H9 (cell line): ENCODE data around the gene GPS1. TPM values are rescaled to one million over a fixed set of nuclear protein-coding genes. Genes with fewer than 3 reads are reported as not detected.

Source experiments
- DNase-seq: peaks from one replicate; pipeline ENCODE4 v3.0.0-alpha.2; 2017
- H2AFZ ChIP-seq: one replicate; pipeline ENCODE4 v1.6.1; 2013; ENCODE audit warnings: mild to moderate bottlenecking, low read length, control low read depth, moderate library complexity
- H2AK5ac ChIP-seq: 2 replicates; pipeline ENCODE4 v1.6.1; 2013; ENCODE audit warnings: low read length, control low read depth, mixed read lengths; ENCODE audit not compliant: insufficient read length
- H2BK120ac ChIP-seq: one replicate; pipeline ENCODE4 v1.6.1; 2013; ENCODE audit warnings: low read depth, mild to moderate bottlenecking, low read length, control low read depth, inconsistent platforms; ENCODE audit not compliant: poor library complexity, severe bottlenecking
- H2BK12ac ChIP-seq: 2 replicates; pipeline ENCODE4 v1.6.1; 2013; ENCODE audit warnings: low read length, control low read depth, mixed read lengths, low read depth; ENCODE audit not compliant: insufficient read length
- H2BK15ac ChIP-seq: 2 replicates; pipeline ENCODE4 v1.6.1; 2013; ENCODE audit warnings: low read depth, low read length, control low read depth
- H2BK20ac ChIP-seq: one replicate; pipeline ENCODE4 v1.6.1; 2013; ENCODE audit warnings: low read depth, mild to moderate bottlenecking, low read length, control low read depth, inconsistent platforms; ENCODE audit not compliant: poor library complexity, severe bottlenecking
- H2BK5ac ChIP-seq: 2 replicates; pipeline ENCODE4 v1.6.1; 2013; ENCODE audit warnings: low read length, control low read depth, mixed read lengths; ENCODE audit not compliant: insufficient read length
- H3K14ac ChIP-seq: 2 replicates; pipeline ENCODE4 v1.6.1; 2013; ENCODE audit warnings: low read length, control low read depth; ENCODE audit not compliant: insufficient read depth
- H3K18ac ChIP-seq: 2 replicates; pipeline ENCODE4 v1.6.1; 2013; ENCODE audit warnings: low read depth, mild to moderate bottlenecking, mixed read lengths, low read length, control low read depth; ENCODE audit not compliant: insufficient read length
- H3K23ac ChIP-seq: 2 replicates; pipeline ENCODE4 v1.6.1; 2013; ENCODE audit warnings: low read length, control low read depth, mixed read lengths, low read depth; ENCODE audit not compliant: insufficient read length
- H3K23me2 ChIP-seq: 2 replicates; pipeline ENCODE4 v1.6.1; 2013; ENCODE audit warnings: low read depth, mild to moderate bottlenecking, mixed read lengths, low read length, control low read depth; ENCODE audit not compliant: insufficient read length, poor library complexity, severe bottlenecking
- H3K27ac ChIP-seq: 2 replicates; pipeline ENCODE4 v1.5.1; 2013; ENCODE audit warnings: low read length, control low read depth, mixed read lengths, low read depth; ENCODE audit not compliant: insufficient read length
- H3K27me3 ChIP-seq: 2 replicates; pipeline ENCODE4 v1.6.1; 2013; ENCODE audit warnings: low read length, control low read depth, inconsistent platforms; ENCODE audit not compliant: insufficient read depth
- H3K4ac ChIP-seq: 2 replicates; pipeline ENCODE4 v1.6.1; 2013; ENCODE audit warnings: low read depth, mild to moderate bottlenecking, control low read depth, inconsistent platforms, low read length, moderate library complexity
- H3K4me1 ChIP-seq: 2 replicates; pipeline ENCODE4 v1.6.1; 2013; ENCODE audit warnings: low read length, control low read depth, inconsistent platforms; ENCODE audit not compliant: insufficient read depth
- H3K4me2 ChIP-seq: 2 replicates; pipeline ENCODE4 v1.6.1; 2013; ENCODE audit warnings: low read length, control low read depth, mixed read lengths; ENCODE audit not compliant: insufficient read length, insufficient read depth
- H3K56ac ChIP-seq: 2 replicates; pipeline ENCODE4 v1.6.1; 2013; ENCODE audit warnings: low read depth, mild to moderate bottlenecking, mixed read lengths, low read length, control low read depth; ENCODE audit not compliant: insufficient read length
- H3K79me1 ChIP-seq: 2 replicates; pipeline ENCODE4 v1.6.1; 2013; ENCODE audit warnings: low read depth, mild to moderate bottlenecking, moderate library complexity, low read length, control low read depth, inconsistent platforms; ENCODE audit not compliant: insufficient read depth, poor library complexity, severe bottlenecking
- H3K79me2 ChIP-seq: 2 replicates; pipeline ENCODE4 v1.6.1; 2013; ENCODE audit warnings: low read length, control low read depth, inconsistent platforms; ENCODE audit not compliant: insufficient read depth
- H3K9ac ChIP-seq: 2 replicates; pipeline ENCODE4 v1.6.1; 2013; ENCODE audit warnings: low read length, control low read depth, mixed read lengths; ENCODE audit not compliant: insufficient read length; ENCODE audit errors: extremely low read depth
- H3K9me3 ChIP-seq: one replicate; pipeline ENCODE4 v1.6.1; 2013; ENCODE audit warnings: low read depth, low read length, inconsistent platforms; ENCODE audit not compliant: control insufficient read depth
- H3T11ph ChIP-seq: one replicate; pipeline ENCODE4 v1.6.1; 2013; ENCODE audit warnings: mild to moderate bottlenecking, low read length, control low read depth, inconsistent platforms
- H4K20me1 ChIP-seq: one replicate; pipeline ENCODE4 v1.6.1; 2013; ENCODE audit not compliant: control insufficient read depth, insufficient read length, insufficient read depth
- H4K5ac ChIP-seq: 2 replicates; pipeline ENCODE4 v1.6.1; 2013; ENCODE audit warnings: low read depth, mild to moderate bottlenecking, mixed read lengths, low read length, control low read depth; ENCODE audit not compliant: insufficient read length
- H4K8ac ChIP-seq: replicated peaks from 2 replicates; pipeline ENCODE4 v1.6.1; 2013; ENCODE audit warnings: low read length, control low read depth, mixed read lengths, low read depth; ENCODE audit not compliant: insufficient read length
- H4K91ac ChIP-seq: 2 replicates; pipeline ENCODE4 v1.6.1; 2013; ENCODE audit warnings: low read depth, mild to moderate bottlenecking, moderate library complexity, mixed read lengths, low read length, control low read depth; ENCODE audit not compliant: insufficient read length
- H3K27ac Mint-ChIP-seq, 3 experiments: 2 replicates in 2 of 3; 3 replicates in 1 of 3; pipeline ENCODE4 v1.8.0; 2020 to 2021; ENCODE audit warnings: mixed read lengths in 3 of 3, mild to moderate bottlenecking in 1 of 3, moderate library complexity in 1 of 3
- H3K27me3 Mint-ChIP-seq: 2 replicates; pipeline ENCODE4 v1.8.0; 2021; ENCODE audit warnings: low read depth, mild to moderate bottlenecking, moderate library complexity, mixed read lengths
- H3K36me3 Mint-ChIP-seq, 3 experiments: 2 replicates in 2 of 3; 3 replicates in 1 of 3; pipeline ENCODE4 v1.8.0; 2020 to 2021; ENCODE audit warnings: low read depth in 3 of 3, mixed read lengths in 3 of 3; ENCODE audit not compliant: insufficient read depth in 1 of 3
- H3K4me1 Mint-ChIP-seq, 2 experiments: 2 replicates each; pipeline ENCODE4 v1.8.0; 2020; ENCODE audit warnings: mixed read lengths in 2 of 2
- H3K4me3 Mint-ChIP-seq, 2 experiments: 2 replicates in 1 of 2; 3 replicates in 1 of 2; pipeline ENCODE4 v1.8.0; 2020 to 2021; ENCODE audit warnings: mild to moderate bottlenecking in 2 of 2, mixed read lengths in 2 of 2, moderate library complexity in 1 of 2
- H3K9me3 Mint-ChIP-seq, 2 experiments: 2 replicates in 1 of 2; 3 replicates in 1 of 2; pipeline ENCODE4 v1.8.0; 2020; ENCODE audit warnings: mild to moderate bottlenecking in 2 of 2, mixed read lengths in 2 of 2, moderate library complexity in 1 of 2
- WGBS: extraction: QIAGEN DNeasy Blood & Tissue Kit; methylation state at CpG from one replicate; pipeline ENCODE4 v1.1.7; 2013; ENCODE audit warnings: missing lambda C conversion rate, low lambda C conversion rate, mixed read lengths; ENCODE audit not compliant: insufficient read length; ENCODE audit errors: extremely low coverage; 5-methylcytosine and 5-hydroxymethylcytosine counted together
- total RNA-seq: library from RNA; stranded (reverse); gene quantifications from 2 replicates; pipeline ENCODE4 v1.2.1, GENCODE V29; 2021
- TF ChIP-seq, protein P1 (sequence below): fragments of 200-600 bp; sonication (generic); conservative IDR thresholded peaks from 3 replicates; pipeline ENCODE4 v1.8.0; 2021; ENCODE audit warnings: antibody characterized with exemption, mild to moderate bottlenecking

Gene GPS1
- total RNA-seq, 1 experiment from 2014 or later: 164 TPM

DNA sequence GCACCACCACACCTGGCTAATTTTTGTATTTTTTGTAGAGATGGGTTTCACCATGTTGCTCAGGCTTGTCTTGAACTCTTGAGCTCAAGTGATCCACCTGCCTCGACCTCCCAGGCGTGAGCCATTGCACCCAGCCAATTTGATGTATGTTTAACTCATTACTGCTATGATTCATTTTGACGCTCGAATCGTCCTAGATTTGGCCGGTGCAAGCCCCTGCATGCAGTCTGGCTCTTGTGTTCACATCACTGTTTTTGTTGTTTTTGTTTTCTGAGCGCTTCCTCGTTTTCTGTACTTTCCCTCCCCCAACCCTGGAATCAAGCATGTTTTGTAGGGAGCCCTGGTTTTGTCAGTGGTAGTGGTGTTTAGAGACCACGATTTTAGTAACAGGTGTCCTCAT is 21.7 kb downstream of the GPS1 start:
- TF ChIP-seq, protein P1, sequence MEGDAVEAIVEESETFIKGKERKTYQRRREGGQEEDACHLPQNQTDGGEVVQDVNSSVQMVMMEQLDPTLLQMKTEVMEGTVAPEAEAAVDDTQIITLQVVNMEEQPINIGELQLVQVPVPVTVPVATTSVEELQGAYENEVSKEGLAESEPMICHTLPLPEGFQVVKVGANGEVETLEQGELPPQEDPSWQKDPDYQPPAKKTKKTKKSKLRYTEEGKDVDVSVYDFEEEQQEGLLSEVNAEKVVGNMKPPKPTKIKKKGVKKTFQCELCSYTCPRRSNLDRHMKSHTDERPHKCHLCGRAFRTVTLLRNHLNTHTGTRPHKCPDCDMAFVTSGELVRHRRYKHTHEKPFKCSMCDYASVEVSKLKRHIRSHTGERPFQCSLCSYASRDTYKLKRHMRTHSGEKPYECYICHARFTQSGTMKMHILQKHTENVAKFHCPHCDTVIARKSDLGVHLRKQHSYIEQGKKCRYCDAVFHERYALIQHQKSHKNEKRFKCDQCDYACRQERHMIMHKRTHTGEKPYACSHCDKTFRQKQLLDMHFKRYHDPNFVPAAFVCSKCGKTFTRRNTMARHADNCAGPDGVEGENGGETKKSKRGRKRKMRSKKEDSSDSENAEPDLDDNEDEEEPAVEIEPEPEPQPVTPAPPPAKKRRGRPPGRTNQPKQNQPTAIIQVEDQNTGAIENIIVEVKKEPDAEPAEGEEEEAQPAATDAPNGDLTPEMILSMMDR: no peak
- Histone ChIP-seq H2AFZ (no peak overlapping the region), H3T11ph (no peak overlapping the region), H3K9ac (no peak overlapping the region), H3K18ac (no peak overlapping the region), H2AK5ac (no peak overlapping the region), H3K56ac (no peak overlapping the region), H3K27me3 (no peaks in the 10 kb centered on the region), H2BK12ac (no peak overlapping the region), H3K79me1 (no peaks in the 10 kb centered on the region), H3K14ac (no peak overlapping the region), H4K8ac (no peak overlapping the region), H3K4me2 (no peak overlapping the region), H3K23ac (no peak overlapping the region), H2BK15ac (no peak overlapping the region), H2BK5ac (no peak overlapping the region), H3K4me1 (no peaks in the 10 kb centered on the region), H3K27ac (no peak overlapping the region), H2BK20ac (no peak overlapping the region), H4K5ac (no peak overlapping the region), H3K4ac (no peak overlapping the region), H3K9me3 (no peaks in the 10 kb centered on the region), H4K20me1 (no peaks in the 10 kb centered on the region), H3K23me2 (no peaks in the 10 kb centered on the region), H2BK120ac (no peak overlapping the region), H3K79me2 (no peaks in the 10 kb centered on the region), H4K91ac (no peak overlapping the region)
- no peaks in the 10 kb centered on the region for H3K9me3 Mint-ChIP-seq
- H3K27ac Mint-ChIP-seq: no peak overlapping the region
- peaks cover 40% of the 10 kb centered on the region for H3K27me3 Mint-ChIP-seq
- WGBS: no CpG with 5 or more reads among the region's 9 CpGs
- no peak for DNase-seq
- no peaks in the 10 kb centered on the region; a peak in 2 of 4 replicates for H3K4me1 Mint-ChIP-seq
- H3K36me3 Mint-ChIP-seq: peaks cover 2 to 5% (median 3%) of the 10 kb centered on the region in 3 experiments; a peak in 6 of 7 replicates
- H3K4me3 Mint-ChIP-seq: no peak overlapping the region
